Activated CD8-positive, alpha-beta memory T cell treated with anti-CD3 and anti-CD28 coated beads, Interleukin-2, amount 50 U/mL, for 24 hours (primary cell): Measurements from ENCODE around the gene AGBL3.

ENCODE experiments used
- DNase-seq: peaks from one replicate; pipeline ENCODE4 v3.0.0-alpha.2; 2020; ENCODE audit errors: extremely low read depth

AGBL3 gene

DNA sequence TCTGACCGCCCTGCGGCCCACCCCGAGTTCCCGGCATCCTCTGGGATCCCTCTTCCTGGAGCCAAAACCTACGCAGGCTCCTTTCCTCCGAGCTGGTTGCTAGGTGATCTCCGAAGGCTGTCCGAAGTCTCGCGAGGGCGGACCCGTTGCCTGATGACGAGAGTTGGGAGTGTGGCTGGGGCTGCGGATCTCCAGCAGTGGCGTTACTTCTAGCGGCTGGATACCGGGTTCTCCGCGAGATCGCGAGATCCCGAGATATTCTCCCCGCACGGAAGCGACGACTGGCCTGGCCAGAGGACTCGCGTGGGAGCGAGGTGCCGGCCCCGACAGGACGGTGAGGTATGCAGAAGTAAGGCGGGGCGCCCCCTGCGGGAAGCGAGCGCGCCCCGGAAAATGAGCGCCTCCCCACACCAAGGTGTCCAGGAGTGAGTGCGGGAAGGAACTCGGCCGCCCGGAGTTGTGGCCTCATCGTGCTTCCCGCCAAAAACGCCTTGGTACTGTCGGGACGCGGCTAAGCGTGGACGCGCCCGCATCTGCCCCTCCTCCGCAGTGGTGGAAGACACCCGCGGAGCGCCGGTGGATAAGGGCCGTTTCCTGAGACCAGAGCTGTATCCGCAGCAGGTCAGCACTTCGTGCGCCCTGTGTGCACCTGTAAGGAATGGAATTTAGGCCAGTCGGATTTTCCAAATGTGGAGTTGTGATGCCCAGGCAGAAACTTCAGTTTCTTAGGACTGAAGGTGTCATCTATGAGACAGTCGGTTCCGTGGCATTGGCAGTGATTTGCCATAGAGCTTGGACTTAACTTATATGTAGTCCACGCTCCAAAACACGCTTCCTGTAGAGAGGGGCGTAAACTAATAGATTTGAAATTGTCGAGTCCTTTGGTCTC, at the start of gene AGBL3:
Gene AGBL3 (plus strand): TSS at position 146 of the 889 bp plus-strand sequence. CDS start 1,426 bp downstream, outside the sequence.
- DNase-seq = peak; percentile 81

DNA sequence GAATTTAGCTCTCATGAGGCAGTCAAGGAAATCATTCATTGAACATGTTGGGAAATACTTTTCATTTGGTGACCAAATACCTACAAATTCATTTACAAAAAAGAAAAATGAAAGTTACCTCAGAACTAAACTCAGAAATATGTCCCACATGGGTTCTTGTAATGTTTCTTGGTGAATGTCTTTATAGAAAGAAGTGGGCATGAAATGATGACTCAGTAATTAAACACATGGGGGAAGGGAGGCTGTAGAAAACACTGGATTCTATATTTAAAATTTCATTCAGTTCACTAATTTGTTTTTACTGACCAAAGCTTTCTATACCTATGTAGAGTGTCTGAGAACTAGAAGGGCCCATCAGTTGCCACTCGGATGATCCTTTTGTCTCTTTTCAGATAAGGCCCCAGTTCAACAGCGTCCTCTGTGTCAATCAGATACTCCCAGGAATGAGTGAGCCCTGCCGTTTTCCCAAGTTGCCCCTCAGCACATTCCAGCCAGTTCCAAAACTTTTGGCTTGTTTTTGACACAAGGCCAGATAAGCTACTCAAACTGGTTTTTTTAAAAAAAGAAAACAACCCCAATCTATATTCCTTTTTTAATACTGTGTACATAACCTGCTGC, 49.3 kb upstream of the AGBL3 start:
- no peak for DNase-seq

DNA sequence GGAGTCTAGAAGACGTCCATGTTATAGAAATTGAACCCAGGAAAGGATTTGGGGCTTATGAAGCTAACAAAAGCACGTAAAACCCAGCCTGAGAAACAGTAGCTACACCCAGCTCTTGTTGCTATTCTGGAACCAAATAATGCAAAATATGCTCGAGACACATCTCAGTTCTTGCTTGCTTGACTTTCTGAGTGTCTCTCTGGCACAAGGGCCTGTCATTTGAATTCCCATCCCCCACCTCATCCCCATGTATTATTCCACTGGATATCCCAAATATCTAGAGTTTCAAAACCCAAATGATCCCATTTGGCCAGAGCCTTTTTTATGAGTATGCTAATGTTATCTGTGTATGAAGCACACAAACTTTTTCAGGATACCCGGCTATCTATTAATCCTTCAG, 48.2 kb upstream of the AGBL3 start:
- DNase-seq = no peak

DNA sequence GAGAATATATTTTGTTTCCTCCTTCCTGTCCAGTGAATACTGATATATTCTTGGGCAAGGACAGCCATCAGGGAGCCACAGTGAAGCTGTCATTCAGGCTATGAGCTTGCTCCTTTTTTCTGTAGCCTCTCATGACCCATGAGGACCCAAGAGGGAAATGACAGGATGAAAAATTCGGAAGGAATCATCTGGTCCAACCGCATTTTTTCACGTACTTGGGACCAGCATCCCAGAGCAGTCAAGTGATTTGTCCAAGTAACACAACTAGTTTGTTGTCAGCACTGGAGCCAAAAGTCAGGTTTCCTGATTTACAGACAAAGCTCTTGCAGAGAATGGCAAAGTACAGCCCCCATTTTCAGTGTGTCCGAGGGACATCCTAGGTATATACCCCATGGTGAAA, 47.2 kb upstream of the AGBL3 start:
- no peak for DNase-seq

DNA sequence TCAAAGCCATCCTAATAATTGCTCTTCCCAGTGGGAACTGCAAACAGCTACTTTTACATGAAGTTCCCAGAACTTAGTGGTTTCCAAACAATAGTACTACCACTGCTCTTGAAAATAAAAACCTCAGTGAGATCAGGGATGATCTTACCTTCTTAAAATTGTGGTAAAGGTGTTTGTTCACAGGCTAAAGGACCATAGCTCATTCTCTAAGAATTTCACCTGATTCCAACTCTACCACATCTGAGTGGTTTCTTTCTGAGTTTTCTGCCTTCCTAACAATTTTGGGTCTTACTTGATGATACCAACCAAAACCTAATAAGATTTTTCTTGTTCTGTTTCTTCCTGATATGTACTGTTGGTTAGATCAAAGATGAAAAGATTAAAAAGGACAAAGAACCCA, 45.6 kb upstream of the AGBL3 start:
- no peak for DNase-seq

DNA sequence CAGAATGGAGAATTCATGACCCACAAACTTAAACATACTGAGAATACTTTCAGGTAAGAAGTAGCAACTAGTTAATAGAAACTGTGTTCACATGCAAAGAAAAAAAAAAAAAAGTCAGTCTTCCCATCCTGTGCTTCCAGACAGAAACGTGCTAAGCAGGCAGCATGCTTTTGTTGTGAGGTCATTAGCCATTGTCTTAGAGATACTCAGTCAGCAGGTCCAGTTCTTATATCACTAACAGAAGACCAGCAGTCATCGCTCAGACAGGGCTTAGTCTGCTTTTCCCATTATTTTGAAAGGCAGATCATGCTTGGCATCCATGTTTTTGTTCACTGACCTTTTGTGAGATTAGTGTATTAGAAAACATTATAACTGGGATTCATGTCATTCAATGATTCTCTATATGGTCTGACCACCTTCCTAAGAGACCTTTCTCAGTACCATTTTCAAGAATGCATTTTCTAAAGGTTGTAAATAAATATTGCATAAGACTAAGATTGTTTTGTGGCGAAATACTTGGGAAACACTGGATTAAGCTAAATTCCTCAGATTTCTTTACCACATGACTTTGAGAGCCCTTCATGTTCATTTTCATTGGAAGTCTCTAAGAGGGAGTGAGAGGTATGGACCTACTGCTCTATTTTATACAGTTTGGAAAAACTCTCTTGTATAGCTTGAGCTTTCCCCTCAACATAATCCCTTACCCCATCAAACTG, 45.0 kb upstream of the AGBL3 start:
- no peak for DNase-seq

DNA sequence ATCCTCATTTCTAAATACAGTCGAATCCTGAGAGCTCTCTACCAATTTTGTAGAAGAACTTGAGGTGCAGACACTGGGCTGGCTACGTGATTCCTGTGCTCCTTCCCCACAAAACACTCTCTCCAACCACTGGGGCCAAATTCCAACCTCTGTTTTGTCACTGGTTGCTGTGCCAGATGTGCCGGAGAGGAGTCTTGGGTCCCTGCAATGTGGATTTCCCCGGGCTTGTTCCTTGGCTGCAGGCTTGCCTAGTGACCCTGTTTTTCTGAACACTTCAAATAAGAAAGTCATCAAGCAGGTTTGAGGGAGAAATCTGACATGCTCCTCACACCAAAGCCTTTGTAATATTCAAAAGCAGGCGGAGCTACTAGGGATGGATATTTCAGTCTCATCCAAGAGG, 44.4 kb upstream of the AGBL3 start:
- DNase-seq = no peak

DNA sequence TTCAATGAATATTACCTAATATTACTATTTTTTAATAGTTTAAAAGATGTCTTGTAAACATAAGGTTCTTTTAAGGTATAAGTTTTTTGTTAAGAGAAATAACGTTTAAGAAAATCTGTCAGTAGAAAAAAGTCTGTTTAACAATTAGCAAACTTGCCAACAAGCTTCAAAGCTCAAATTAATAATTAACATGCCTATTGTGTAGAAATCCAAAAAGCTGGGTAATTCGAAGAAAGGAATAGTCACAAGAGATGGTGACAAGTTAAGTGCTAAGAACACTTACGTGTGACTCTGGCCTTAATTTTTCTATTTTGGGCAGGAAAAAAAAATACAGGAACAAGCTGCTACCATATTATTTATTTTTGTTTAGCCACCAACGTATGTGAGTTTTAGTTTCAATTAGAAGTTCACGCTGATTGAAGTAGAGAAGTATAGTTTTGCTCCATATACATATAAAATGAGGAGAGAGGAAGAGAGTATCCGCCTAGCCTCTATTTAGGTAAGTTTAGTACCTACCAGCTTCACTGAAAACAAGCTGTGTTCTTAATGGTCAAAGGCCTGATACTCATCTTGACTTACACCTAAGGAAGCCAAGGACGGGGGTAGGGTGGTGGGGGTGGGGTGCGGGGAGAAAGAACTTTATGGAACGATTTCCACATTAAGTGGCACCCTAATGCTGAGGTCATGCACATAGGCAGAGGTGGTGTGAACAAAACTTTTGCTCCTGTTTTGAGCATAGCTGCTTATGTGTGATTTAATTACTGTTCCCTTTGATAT, 43.4 kb upstream of the AGBL3 start:
- no peak for DNase-seq

DNA sequence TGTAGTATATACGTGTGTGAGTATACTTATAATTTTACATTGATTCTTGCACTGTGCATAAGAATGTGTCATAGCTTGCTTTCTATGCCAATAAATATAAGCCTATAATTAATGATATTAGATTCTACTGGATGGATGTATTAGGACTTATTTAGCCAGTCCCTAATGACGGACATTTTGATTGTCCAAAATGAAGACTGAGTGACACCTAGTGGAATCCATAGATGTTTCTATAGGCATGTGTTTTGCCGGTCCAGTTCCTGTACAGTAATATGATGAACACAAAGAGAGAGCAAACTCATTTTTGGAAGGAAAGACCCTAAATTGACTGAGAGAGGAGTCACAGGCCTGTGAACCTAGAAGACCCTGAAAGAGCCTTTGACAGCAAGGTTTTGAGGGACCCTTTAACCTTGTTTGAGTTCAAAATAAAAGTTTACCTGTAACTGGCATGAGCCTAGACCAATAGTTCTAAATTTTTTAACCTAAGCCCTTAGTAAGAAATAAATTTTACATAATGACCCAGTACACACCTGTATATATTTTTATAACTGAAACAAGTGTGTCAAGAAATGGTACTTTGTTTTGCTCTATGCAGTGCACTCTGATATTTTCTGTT, 42.4 kb upstream of the AGBL3 start:
- no peak for DNase-seq

DNA sequence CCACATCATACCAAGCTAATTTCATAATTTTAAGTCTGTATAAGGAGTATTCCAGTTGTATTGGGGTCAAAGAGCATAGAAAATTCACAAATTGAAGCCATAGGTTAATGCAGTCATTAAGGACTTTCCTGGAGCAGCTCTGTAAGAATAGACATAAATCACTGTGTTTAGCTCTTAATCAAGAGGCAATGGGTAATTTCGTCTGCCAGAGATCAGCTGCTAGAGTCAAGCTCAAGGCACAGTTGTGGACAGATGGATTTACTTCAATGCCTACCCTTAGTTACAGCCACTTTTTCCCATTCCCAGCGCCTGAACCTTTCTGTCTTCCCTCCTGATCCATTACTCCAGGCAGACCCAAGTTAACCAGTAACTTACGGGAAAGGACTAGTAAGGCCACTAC, 40.6 kb upstream of the AGBL3 start:
- DNase-seq = no peak

DNA sequence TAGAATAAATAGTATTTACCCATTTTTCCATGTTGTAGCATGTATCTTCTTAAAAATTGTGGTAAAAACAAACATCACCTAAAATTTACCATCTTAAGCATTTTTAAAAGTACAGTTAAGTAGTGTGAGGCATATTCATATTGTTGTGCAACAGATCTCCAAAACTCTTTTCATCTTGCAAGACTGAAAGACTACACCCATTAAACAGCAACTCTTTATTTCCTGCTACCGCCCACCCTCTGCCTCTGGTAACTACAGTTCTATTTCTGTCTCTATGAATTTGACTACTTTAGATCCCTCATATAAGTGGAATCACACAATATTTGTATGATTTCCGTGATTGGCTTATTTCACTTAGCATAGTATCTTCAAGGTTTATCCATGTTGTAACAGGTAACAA, 40.0 kb upstream of the AGBL3 start:
- DNase-seq = no peak

DNA sequence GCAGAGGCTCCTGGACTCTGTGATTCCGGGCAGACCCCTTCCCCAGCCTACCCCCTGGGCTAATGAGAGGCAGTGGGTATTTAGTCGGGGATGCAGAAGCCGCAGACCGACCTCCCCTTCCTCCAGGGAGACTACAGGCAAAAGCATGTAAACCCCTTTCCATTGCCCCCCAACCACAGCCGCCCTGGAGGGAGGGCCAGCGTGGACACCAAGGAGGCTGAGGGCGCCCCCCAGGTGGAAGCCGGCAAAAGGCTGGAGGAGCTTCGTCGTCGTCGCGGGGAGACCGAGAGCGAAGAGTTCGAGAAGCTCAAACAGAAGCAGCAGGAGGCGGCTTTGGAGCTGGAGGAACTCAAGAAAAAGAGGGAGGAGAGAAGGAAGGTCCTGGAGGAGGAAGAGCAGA, 39.0 kb upstream of the AGBL3 start:
- no peak for DNase-seq

DNA sequence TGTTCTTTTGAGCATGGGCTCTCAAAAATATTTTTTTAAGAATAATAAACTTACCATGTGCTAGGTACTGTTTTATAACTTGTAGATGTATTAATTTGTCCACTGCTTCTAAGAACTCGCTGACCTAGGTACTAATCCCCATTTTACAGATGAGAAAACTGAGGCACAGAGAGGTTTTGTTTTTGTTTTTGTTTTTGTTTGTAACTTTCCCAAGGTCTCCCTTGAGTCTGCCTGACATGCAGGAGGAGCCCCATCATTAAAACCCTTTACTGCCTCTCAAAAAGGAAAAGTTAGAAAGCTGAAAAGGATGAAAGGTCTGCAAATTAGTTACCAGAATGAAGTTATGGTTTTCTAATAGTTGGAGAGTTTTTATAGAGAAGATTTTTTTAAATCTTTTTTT, 38.5 kb upstream of the AGBL3 start:
- DNase-seq = no peak

DNA sequence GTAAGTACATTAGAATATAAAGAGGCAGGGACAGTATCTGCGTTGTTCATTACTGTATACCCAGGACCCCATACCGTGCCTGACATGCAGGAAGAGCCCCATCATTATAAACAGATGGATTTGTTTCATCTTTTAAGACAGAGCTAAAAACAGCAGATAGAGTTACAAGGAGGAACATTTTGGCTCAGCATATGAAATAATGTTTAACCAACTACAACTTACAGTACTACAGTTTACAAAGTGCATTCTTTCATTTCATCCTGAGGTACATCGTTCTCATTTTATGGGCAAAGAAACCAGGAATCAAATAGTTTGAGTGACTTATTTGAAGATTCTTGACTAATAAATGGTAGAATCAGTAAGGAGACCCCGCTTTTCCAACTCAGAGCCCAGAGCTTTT, 38.1 kb upstream of the AGBL3 start:
- DNase-seq = no peak

DNA sequence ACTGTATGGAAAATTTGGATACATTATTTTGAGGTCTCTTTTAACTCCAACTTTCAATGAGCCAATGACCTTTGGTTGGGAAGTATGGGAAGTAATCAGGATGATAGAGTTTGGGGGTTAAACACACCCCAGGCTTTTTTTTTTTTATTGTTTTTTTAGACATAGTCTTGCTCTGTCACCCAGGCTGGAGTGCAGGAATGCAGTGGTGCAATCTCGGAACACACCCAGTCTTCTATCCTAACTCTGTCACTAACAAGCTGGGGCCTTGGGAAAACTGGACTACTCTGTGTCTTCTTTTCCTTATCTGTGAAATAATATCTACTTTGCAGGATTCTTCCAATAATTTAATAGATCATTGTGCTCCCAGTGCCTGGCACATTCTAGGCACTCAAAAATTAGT, 37.6 kb upstream of the AGBL3 start:
- no peak for DNase-seq

DNA sequence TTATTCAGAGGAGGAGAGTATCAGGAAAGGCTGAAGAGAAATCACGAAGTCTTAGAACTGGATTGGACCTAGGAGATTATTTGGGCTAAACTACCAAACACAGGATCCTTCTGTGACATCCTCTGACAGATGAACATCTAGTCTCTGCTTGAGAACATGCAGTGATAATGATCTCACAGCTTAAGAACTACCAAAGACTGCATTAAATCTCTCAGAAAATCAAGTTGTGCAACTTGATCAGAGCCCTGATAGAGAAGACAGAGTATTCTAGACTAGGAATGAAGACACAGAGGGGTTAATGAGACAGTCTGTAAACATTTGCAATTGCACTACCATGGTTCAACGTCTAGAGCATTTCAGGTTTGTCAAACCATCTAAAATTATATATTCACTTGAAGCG, 37.1 kb upstream of the AGBL3 start:
- DNase-seq = no peak

DNA sequence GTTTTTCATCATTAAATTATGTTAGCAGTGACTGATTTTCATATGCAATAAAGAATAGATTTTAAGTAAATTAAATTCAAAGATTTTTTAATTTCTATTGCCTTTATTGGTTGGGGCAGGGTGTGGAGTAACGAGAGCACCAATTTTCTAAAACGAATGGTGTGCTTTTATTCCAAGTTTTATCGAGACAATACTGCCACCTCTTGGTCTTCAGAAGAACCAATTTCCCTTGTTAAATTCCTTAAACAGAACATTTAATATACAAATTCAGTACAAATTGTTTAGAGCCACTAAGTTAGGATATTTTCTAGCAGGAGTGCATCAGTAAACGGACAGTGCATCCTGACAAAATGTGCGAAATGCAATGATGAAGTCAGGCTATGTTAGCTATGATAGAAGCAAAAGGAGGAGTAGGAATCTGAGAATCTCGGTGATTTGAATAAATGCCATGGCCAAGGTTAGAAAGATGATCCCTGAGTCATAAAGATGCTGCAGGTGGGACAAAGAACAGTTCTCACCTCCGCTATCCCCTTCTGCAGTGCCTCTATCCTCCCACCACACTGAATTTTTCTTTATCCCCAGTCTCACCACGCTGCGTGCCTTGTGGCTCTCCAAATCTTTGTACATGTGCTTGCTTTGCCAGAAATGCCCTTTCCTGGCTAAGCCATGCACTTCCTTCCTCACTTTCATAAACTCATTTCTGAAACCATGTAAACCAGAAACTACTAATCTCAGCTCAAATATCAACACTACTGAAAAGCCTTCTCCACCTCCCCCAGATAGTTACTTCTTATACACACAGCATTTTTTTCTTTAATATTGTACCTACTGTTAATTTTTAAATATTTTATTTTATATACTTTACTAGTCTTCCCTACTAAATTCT, 31.9 kb upstream of the AGBL3 start:
- no peak for DNase-seq

DNA sequence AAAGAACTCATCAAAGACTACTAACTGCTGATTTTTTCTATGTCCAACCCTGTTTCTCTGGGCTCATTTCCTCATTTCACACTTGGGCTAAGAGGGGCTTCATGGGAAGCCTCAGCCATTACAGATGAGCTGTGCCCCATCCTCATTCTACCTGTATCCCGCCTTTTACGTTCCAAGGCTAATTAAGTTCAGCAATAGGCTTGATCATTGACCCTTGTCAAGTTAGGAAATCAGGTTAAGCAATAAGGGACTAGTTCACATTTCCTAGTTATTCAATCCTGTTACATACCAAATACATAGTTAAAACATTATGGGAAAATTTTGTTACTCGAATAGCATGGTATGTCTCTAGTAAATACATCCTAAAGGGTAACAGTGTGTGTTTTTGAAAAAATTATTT, 29.3 kb upstream of the AGBL3 start:
- no peak for DNase-seq

DNA sequence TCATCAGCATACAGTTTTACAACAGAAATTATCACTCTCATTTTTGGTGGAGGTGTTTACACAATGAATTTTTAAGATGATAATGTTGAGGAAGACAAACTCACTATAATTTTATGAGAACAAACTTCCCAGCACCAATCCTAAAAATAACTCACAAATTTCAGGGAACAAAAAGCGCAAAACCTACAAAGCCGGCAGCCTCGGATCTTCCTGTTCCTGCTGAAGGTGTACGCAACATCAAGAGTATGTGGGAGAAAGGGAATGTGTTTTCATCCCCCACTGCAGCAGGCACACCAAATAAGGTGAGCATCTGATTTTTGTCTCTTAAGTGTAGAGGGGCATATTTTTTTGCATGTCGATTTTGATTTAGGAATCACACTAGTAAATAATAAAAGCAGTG, 26.5 kb upstream of the AGBL3 start:
- no peak for DNase-seq

DNA sequence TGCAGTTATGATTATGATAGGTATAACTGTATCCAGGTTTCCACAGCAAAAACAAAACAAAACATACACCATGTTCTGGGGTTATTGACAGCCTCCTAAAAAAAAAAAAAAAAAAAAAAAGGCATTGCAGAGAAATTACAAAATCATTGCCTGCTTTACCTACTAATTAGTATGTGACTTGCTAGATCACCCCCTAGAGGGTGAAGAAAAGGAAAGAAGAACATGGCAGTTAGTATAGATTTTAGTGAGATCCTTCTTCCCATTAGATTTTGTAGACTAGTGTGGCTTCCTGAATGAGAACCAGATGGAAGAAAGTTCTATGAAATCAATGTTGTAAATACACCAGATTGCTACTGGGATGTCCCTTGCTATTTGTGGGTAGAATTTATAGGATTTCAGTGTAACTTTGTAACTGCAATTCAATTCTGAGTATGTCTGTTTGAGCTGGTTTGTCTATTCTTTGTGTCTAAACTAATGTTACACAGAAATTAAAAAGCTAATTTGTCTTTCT, 24.0 kb upstream of the AGBL3 start:
- no peak for DNase-seq
